ENCODE data around the gene NFE2L3.

The NFE2L3 gene

GRCh38 chr7:26201247-26202018 is 49.4 kb downstream of the NFE2L3 start, which contains the start of gene CBX3:
TSS of gene CBX3 (plus strand) at chr7:26201745. CDS start at chr7:26202999, 1,254 bp downstream.
- DNase-seq, result peak; percentile 96
- TF ChIP-seq, protein P1, sequence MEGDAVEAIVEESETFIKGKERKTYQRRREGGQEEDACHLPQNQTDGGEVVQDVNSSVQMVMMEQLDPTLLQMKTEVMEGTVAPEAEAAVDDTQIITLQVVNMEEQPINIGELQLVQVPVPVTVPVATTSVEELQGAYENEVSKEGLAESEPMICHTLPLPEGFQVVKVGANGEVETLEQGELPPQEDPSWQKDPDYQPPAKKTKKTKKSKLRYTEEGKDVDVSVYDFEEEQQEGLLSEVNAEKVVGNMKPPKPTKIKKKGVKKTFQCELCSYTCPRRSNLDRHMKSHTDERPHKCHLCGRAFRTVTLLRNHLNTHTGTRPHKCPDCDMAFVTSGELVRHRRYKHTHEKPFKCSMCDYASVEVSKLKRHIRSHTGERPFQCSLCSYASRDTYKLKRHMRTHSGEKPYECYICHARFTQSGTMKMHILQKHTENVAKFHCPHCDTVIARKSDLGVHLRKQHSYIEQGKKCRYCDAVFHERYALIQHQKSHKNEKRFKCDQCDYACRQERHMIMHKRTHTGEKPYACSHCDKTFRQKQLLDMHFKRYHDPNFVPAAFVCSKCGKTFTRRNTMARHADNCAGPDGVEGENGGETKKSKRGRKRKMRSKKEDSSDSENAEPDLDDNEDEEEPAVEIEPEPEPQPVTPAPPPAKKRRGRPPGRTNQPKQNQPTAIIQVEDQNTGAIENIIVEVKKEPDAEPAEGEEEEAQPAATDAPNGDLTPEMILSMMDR (IDR thresholded peaks at IDR 0.05), result no peak
- peaks cover 66% of the 10 kb centered on the region for H3K36me3 Mint-ChIP-seq (ENCODE audit: low read depth)
- H3K27me3 Mint-ChIP-seq (ENCODE audit: low read depth, poor library complexity), result peaks cover 12% of the 10 kb centered on the region
- peak within 1 kb of the TSS; percentile 100 for H3K4me3 Mint-ChIP-seq
- peaks cover 45% of the 10 kb centered on the region for H3K4me1 Mint-ChIP-seq
- H3K9me3 Mint-ChIP-seq, result peaks cover 3% of the 10 kb centered on the region
- H3K27ac Mint-ChIP-seq, result peak within 1 kb of the TSS; percentile 100

GRCh38 chr7:26202019-26202990 is 50.3 kb downstream of the NFE2L3 start:
- Mint-ChIP-seq H3K27ac (peak overlapping the region; percentile 97), H3K36me3 (ENCODE audit: low read depth) (peaks cover 66% of the 10 kb centered on the region), H3K4me1 (peaks cover 44% of the 10 kb centered on the region), H3K9me3 (peaks cover 3% of the 10 kb centered on the region), H3K27me3 (ENCODE audit: low read depth, poor library complexity) (peaks cover 12% of the 10 kb centered on the region), H3K4me3 (peak overlapping the region; percentile 90)
- TF ChIP-seq, protein P1 (IDR thresholded peaks at IDR 0.05), result no peak
- peak; percentile 66 for DNase-seq

DNA sequence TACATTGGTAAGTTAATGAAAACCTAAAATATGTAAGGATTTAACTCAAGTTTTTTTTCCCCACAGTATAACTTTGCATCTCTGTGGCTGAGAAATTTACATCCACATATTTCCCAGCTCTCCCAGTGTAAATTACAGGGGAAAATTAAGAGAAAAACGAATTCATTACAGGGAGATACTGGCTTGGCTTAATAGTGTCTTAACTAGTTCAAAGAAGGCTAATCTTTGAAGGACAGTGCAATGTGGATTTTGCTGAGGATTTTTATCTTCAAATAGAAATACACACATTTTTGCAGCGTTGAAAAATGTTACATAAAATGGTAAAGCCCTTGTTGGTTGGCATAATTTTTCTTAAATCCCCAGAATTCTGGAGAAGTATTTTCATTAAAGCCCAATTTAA is 51.0 kb downstream of the NFE2L3 start:
- TF ChIP-seq, protein P1 (IDR thresholded peaks at IDR 0.05), result no peak
- H3K4me1 Mint-ChIP-seq, result peaks cover 42% of the 10 kb centered on the region
- DNase-seq, result no peak
- peak overlapping the region; percentile 79 for H3K27ac Mint-ChIP-seq
- H3K9me3 Mint-ChIP-seq, result peaks cover 3% of the 10 kb centered on the region
- peaks cover 12% of the 10 kb centered on the region for H3K27me3 Mint-ChIP-seq (ENCODE audit: low read depth, poor library complexity)
- peaks cover 67% of the 10 kb centered on the region for H3K36me3 Mint-ChIP-seq (ENCODE audit: low read depth)
- H3K4me3 Mint-ChIP-seq, result peak overlapping the region; percentile 90

GRCh38 chr7:26208040-26208439 is 56.0 kb downstream of the NFE2L3 start:
- H3K27me3 Mint-ChIP-seq (ENCODE audit: low read depth, poor library complexity), result peaks cover 3% of the 10 kb centered on the region
- peaks cover 48% of the 10 kb centered on the region for H3K4me1 Mint-ChIP-seq
- no peak for DNase-seq
- no peaks in the 10 kb centered on the region for H3K9me3 Mint-ChIP-seq
- H3K36me3 Mint-ChIP-seq (ENCODE audit: low read depth), result peaks cover 87% of the 10 kb centered on the region
- H3K4me3 Mint-ChIP-seq, result no peak overlapping the region
- H3K27ac Mint-ChIP-seq, result no peak overlapping the region
- TF ChIP-seq, protein P1 (IDR thresholded peaks at IDR 0.05), result no peak

DNA sequence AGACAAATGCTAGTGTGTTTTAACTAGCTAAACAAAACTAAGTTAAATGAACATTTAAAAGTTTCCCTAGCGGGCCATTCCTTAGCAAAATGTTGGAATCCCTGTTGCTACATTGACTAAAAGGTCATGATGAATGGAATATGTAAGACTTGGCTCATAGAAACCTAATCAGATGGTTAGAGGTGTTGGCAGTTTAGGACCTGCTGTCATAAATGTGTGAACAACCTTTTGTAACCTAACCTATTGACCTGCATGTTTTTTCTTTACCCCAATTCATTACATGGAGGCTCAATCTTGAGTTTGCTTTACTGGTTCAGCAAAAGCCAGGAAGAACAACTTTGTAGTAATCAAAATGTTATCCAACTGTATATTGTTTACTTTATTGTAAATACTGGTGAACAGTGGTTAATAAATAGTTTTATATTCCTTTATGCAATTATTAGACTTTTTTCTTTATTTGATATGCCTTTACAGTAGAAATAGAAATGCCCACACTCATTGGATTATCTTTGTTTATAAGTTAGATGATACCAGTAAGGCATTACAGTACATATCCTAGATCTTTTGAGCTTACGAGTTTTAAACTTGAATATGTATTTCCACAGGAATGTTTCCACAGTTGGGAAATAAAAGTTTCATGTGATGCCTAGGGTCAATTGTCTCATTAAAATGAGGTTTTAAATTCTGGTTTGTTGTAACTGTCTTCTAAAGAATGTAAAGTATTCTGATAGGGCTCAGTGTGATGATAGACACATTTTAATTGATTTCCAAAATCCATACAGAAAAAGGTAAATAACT is 61.1 kb downstream of the NFE2L3 start:
- H3K27ac Mint-ChIP-seq, result no peak overlapping the region
- H3K36me3 Mint-ChIP-seq (ENCODE audit: low read depth), result peaks cover 57% of the 10 kb centered on the region
- H3K27me3 Mint-ChIP-seq (ENCODE audit: low read depth, poor library complexity), result no peaks in the 10 kb centered on the region
- H3K4me1 Mint-ChIP-seq, result peaks cover 10% of the 10 kb centered on the region
- no peak for DNase-seq
- H3K4me3 Mint-ChIP-seq, result no peak overlapping the region
- H3K9me3 Mint-ChIP-seq, result no peaks in the 10 kb centered on the region
- TF ChIP-seq, protein P1 (IDR thresholded peaks at IDR 0.05), result no peak
